GM12873 (cell line): ENCODE measurements around the gene UFC1.

Experiments
- CTCF ChIP-seq: IDR thresholded peaks from 2 replicates; pipeline ENCODE4 v1.5.1; 2012; ENCODE audit warnings: low read depth, mild to moderate bottlenecking, moderate library complexity, low read length, control low read depth; ENCODE audit not compliant: insufficient read depth; ENCODE audit errors: missing control alignments

UFC1 gene

DNA sequence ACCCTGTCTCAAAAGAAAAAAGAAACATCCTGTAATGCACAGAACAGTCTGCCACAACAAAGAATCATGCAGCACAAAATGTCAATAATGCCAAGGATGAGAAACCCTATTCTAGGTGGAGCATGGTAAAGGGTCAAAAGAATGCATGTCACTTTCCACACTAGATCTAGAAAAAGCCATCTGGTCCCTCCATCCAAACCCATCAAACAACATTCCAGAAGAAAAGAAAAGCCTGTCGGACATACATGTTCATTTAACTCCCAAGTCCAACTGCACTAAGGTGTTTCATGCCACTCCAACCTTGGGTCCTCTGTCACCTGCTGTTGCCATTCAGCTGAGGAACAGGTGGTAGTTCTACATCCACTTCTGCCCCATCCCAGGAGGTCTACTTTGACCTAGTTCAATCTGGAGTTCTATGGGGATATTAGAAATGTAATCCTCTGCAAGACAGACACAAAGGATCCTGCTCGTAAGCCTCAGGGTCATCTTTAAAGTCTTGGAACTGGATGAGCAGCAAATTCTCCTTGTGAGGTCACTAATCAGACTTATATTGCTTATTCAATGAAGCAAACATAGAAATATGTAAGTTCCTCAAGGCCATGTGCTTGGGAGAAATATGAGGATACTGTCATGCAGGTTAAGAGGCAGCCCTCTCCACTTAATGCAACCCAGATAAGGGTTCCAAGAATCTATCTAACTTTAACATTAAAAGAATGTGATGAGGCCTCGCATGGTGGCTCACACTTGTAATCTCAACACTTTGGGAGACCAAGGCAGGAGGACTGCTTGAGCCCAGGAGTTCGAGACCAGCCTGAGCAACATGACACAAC, 25.0 kb upstream of the UFC1 start:
- no peak for TF ChIP-seq CTCF

- TF ChIP-seq CTCF, result no peak
Observed at GRCh38 chr1:161130266-161130665, 23.5 kb upstream of the UFC1 start.

DNA sequence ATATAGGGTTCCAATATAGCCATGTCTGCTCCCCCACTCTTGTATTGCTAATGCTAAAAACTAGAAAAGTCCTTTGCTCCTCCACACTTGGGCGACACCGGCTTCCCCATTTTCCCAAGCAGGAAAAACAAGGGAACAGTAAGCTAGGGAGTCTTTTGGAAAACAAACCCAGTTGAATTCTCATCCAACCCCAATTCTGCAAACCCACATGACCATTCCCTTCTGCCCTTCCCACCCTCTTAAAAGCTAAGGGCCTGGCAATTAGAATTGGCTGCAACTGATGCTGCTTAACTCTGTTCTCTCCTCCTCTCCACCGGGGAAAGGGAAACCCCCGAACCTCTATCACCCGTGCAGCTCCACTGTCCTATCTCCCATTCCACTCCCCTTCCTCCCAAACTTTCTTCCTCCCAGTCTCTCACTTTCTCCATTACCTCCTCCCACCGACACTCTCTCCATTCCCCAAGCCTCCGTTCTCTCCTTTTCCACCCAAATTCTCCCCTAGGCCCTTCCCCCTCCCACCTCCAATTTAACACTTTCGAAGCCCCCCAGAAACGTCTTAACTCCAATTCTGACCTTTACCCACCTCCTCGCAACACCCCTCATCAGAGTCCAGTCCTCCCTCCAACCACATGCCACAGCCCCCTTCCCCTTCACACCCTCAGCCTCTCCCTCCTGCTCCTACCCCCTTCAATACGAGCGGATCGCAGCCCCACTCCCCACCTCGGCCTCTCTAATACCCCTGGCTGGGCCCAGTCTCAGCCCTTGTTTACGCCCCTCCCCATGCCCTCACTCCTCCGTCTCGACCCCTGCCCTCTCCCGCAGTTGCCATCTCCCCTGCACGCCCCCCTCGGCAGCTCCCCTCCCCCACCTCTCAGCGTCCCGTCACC, 22.0 kb upstream of the UFC1 start:
- TF ChIP-seq CTCF, result no peak

- peak; percentile 16 for TF ChIP-seq CTCF
Observed at GRCh38 chr1:161132410-161133219, 21.2 kb upstream of the UFC1 start, which contains the start of gene DEDD. Gene DEDD, minus strand, starts transcription at chr1:161132667. Its CDS starts 8,205 bp downstream, at chr1:161124462.

DNA sequence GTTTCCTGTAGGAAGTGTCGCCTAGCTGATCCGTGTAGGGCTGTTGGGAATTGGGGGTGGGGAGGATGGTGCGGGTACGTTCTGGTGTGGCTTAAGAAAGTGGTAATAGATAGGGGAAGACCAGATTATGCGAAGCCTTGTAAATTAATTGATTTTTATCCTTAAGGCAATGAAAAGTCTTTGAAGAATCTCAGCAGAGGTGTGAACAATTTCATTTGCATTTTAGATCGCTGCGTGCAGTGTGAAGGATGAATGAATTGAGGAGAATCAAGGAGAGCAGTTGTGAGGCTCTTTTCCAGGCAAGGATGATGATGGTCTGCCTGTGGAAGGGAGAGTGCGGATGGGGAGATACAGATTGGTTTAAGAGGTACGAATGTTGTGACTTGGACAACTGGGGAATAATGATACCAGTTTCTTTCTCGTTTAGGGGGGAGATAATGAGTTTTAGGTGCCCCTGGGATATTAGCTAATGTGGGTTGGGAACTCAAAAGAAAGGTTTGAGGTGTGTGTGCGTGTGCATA, 20.5 kb upstream of the UFC1 start:
- no peak for TF ChIP-seq CTCF

DNA sequence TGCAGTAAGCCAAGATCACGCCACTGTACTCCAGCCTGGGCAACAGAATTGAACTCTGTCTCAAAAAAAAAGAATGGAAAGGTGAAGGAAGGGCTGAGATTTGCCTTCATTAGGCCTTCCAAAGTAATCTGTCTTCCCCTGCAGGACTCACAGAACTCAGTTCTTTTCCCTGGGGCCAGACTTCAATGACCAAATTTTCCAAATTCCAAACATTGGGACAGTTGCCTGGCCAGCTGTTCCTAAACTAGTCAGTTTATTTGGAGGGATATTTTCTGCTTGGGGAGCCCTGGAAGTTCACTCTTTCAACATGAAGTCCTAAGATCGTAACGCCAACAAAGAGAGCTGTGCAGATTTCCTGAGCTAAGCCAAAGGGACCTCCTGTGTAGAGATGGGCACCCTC, 15.9 kb upstream of the UFC1 start:
- no peak for TF ChIP-seq CTCF
